ENCODE results near the gene COL5A1.

COL5A1 gene

DNA sequence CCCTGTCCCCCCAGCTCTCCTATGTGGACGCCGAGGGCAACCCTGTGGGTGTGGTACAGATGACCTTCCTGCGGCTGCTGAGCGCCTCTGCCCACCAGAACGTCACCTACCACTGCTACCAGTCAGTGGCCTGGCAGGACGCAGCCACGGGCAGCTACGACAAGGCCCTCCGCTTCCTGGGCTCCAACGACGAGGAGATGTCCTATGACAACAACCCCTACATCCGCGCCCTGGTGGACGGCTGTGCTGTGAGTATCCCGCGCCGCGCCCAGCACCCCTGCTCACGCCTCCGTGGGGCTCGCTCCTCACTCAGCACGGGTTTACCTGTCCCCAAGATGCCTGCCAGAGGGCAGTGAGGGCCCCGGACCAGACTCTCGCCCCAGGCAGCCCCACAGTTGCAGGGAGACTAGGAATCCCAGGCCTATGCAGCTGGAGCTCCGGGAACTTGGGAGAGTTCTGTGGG lies 193.4 kb downstream of the COL5A1 start:
- no peaks in the 10 kb centered on the region for H3K27me3 ChIP-seq (ENCODE audit: insufficient read depth, poor library complexity, severe bottlenecking)
- TF ChIP-seq GABPA (IDR thresholded peaks at IDR 0.05; ENCODE audit: low read depth) (no peak), REST (IDR thresholded peaks at IDR 0.05; ENCODE audit: insufficient replicate concordance, low read depth) (no peak), CTCF (IDR thresholded peaks at IDR 0.05; ENCODE audit: insufficient read depth, low read length) (no peak), SPI1 (IDR thresholded peaks at IDR 0.05; ENCODE audit: borderline replicate concordance, low read depth) (no peak), POLR2AphosphoS5 (IDR thresholded peaks at IDR 0.05; ENCODE audit: low read depth) (no peak)
- no peak overlapping the region for H3K27ac ChIP-seq (replicated peaks)
- DNase-seq (ENCODE audit: low read depth in 1 of 2, low spot score in 1 of 2): no peak
- H3K4me3 ChIP-seq (replicated peaks; ENCODE audit: insufficient read depth, low read length): no peak overlapping the region

- TF ChIP-seq GABPA (IDR thresholded peaks at IDR 0.05; ENCODE audit: low read depth): no peak
- TF ChIP-seq REST (IDR thresholded peaks at IDR 0.05; ENCODE audit: insufficient replicate concordance, low read depth): no peak
- TF ChIP-seq POLR2AphosphoS5 (IDR thresholded peaks at IDR 0.05; ENCODE audit: low read depth): no peak
- TF ChIP-seq CTCF (IDR thresholded peaks at IDR 0.05; ENCODE audit: insufficient read depth, low read length): no peak
- no peak for TF ChIP-seq SPI1 (IDR thresholded peaks at IDR 0.05; ENCODE audit: borderline replicate concordance, low read depth)
- no peaks in the 10 kb centered on the region for H3K27me3 ChIP-seq (ENCODE audit: insufficient read depth, poor library complexity, severe bottlenecking)
- H3K4me3 ChIP-seq (replicated peaks; ENCODE audit: insufficient read depth, low read length): no peak overlapping the region
- no peak for DNase-seq (ENCODE audit: low read depth in 1 of 2, low spot score in 1 of 2)
- H3K27ac ChIP-seq (replicated peaks): no peak overlapping the region
Measured at GRCh38 chr9:134835448-134835847, 193.8 kb downstream of the COL5A1 start.

DNA sequence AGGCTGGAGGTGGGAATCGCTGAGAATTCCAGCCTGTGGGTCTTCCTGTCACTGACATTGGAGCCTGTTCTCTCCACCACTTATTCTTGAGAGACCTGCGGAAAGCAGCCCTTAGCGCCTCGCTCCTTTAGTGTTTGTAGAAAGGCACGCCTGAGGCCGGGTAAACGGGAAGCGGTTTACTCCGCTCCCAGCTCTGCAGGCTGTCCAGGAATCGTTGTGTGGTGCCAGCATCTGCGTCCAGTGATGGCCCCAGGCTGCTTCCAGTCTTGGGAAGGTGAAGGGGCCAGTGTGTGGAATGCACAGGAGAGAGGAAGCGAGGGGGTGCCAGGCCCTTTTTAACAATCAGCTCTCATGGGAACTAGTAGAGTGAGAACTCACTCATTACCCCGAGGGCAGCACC lies 194.4 kb downstream of the COL5A1 start:
- H3K27me3 ChIP-seq (ENCODE audit: insufficient read depth, poor library complexity, severe bottlenecking): no peaks in the 10 kb centered on the region
- no peak overlapping the region for H3K27ac ChIP-seq (replicated peaks)
- no peak overlapping the region for H3K4me3 ChIP-seq (replicated peaks; ENCODE audit: insufficient read depth, low read length)
- TF ChIP-seq POLR2AphosphoS5 (IDR thresholded peaks at IDR 0.05; ENCODE audit: low read depth): no peak
- no peak for TF ChIP-seq CTCF (IDR thresholded peaks at IDR 0.05; ENCODE audit: insufficient read depth, low read length)
- no peak for TF ChIP-seq SPI1 (IDR thresholded peaks at IDR 0.05; ENCODE audit: borderline replicate concordance, low read depth)
- no peak for TF ChIP-seq GABPA (IDR thresholded peaks at IDR 0.05; ENCODE audit: low read depth)
- TF ChIP-seq REST (IDR thresholded peaks at IDR 0.05; ENCODE audit: insufficient replicate concordance, low read depth): no peak
- DNase-seq (ENCODE audit: low read depth in 1 of 2, low spot score in 1 of 2): no peak

Data from HL-60 (cell line).